Prostate gland (tissue), 2 donors: ENCODE measurements around the gene SCAMP1. TPM values are rescaled to one million over a fixed set of nuclear protein-coding genes. Genes with fewer than 3 reads are reported as not detected.

Experiments used
- DNase-seq: peaks from one replicate; pipeline ENCODE4 v3.0.0-alpha.2; 2019; ENCODE audit warnings: low spot score
- H3K27ac ChIP-seq, 2 donors: fragments of 200-600 bp; sonication (generic); 2 replicates each; pipeline ENCODE4 v1.5.1; 2017 to 2019
- H3K27me3 ChIP-seq: fragments of 200-600 bp; sonication (generic); replicated peaks from 2 replicates; pipeline ENCODE4 v1.5.1; 2019; ENCODE audit not compliant: insufficient read depth
- H3K36me3 ChIP-seq, 2 donors: fragments of 200-600 bp; sonication (generic); 1 replicate in 1 of 2; 2 replicates in 1 of 2; pipeline versions ENCODE4 v1.5.1 to v1.8.1; 2017 to 2019
- H3K4me1 ChIP-seq: fragments of 200-600 bp; sonication (generic); replicated peaks from 2 replicates; pipeline ENCODE4 v1.5.1; 2019
- H3K4me3 ChIP-seq, 2 donors: fragments of 200-600 bp; sonication (generic); 2 replicates each; pipeline ENCODE4 v1.5.1; 2017 to 2019
- H3K9me3 ChIP-seq: fragments of 200-600 bp; sonication (generic); 2 replicates; pipeline ENCODE4 v1.5.1; 2017
- POLR2A ChIP-seq: fragments of 450-650 bp; IDR thresholded peaks from one replicate; pipeline ENCODE4 v1.6.1; 2016; ENCODE audit warnings: antibody characterized with exemption, mild to moderate bottlenecking
- POLR2AphosphoS5 ChIP-seq: sonication (generic); formaldehyde crosslinking; IDR thresholded peaks from one replicate; pipeline ENCODE4 v1.6.1; 2017; ENCODE audit warnings: antibody characterized with exemption
- WGBS: methylation state at CpG from one replicate; pipeline ENCODE4 v1.1.5; 2018; 5-methylcytosine and 5-hydroxymethylcytosine counted together
- intact Hi-C: fragments of 100-400 bp; cut with DNase I; formaldehyde crosslinking; loops from one replicate; pipeline ENCODE4 v1.14.2; 2022
- small RNA-seq, 2 donors: library from RNA; depleted of rRNA; stranded (forward); fragments of <200 nt; gene quantifications; one replicate each; pipeline ENCODE3, GENCODE V24; 2016
- total RNA-seq, 2 donors: library from RNA; depleted of rRNA; stranded (reverse); fragments of >200 nt; gene quantifications; one replicate each; pipeline ENCODE4 v1.1.0, GENCODE V29; 2016
- TF ChIP-seq, protein P1 (sequence below), 4 experiments: fragments of 200-600 bp in 2 of 4; fragments of 450-650 bp in 2 of 4; sonication (generic) in 2 of 4; IDR thresholded peaks; 1 replicate in 3 of 4; 2 replicates in 1 of 4; pipeline ENCODE4 v1.5.1; 2016 to 2019; ENCODE audit warnings: antibody characterized with exemption in 4 of 4, mild to moderate bottlenecking in 2 of 4, moderate library complexity in 2 of 4

Gene SCAMP1
- total RNA-seq, 2 donors from 2014 or later = 39.0 to 41.0 TPM

DNA sequence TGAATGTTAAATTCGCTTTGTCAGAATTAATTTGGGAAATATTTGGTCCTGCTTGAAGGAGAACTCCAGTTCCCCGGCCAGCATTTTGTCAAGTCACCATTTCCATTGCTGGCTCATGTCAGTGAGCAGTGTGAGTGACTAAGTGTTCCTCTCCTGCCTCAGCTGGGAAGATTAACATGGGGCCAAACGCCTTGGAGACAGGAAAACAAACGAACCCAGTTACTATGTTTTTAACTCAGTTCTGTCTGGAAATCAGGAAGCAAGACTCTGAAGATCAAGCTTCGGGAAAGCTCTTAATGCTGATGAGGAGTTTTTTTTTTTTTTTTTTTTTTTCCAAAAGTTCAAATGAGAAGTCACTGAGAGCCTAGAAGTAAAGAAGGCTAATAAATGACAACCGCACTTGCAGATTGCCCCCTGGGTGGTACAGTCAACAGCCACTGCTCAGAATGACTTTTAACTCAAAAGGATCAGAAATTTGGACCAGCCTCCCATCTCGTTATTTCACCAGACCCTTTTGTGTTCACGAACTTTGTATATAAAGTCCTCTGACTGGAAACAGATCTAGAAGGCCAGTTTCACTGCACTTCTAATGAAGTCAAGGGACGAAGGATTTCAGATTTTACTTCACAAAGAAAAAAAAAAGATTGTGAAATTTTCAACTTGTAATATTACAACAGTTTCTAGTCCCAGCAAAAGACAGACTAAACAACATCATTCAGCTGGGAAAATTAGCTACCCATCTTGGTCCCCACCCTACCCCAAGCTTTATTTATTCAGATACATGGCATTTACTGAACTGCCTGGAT lies 166.8 kb downstream of the SCAMP1 start:
- 49% methylated on average over 9 of the region's 9 CpGs for WGBS
- Histone ChIP-seq H3K27ac (peak overlapping the region in 1 of 2 donors; percentile 14), H3K27me3 (no peaks in the 10 kb centered on the region), H3K4me3 (no peak overlapping the region), H3K36me3 (no peaks in the 10 kb centered on the region), H3K9me3 (no peaks in the 10 kb centered on the region), H3K4me1 (no peaks in the 10 kb centered on the region)
- TF ChIP-seq POLR2AphosphoS5 (peak; percentile 21), POLR2A (no peak)
- intact Hi-C loops = no loop called here
- DNase-seq = no peak

DNA sequence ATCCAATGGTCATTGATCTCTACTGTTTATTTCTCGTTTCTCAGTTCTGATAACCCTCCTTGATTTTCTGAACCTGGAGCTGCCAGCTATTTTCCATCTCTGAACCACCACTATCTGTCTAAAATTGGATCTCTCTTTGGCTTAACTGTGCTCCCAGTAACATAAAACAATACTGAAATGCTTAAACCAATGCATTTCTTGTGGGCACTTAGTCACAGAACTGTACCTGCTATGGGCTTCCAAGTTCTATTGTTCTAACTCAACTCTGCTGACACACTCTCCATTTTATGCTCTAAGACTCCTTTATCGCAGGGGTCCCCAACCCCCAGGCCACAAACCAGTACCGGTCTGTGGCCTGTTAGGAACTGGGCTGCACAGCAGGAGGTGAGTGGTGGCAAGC lies 167.5 kb downstream of the SCAMP1 start:
- Histone ChIP-seq H3K4me1 (no peaks in the 10 kb centered on the region), H3K4me3 (no peak overlapping the region), H3K27me3 (no peaks in the 10 kb centered on the region), H3K9me3 (no peaks in the 10 kb centered on the region), H3K36me3 (no peaks in the 10 kb centered on the region), H3K27ac (peak overlapping the region in 1 of 2 donors; percentile 14)
- no peak for TF ChIP-seq POLR2A
- TF ChIP-seq, protein P1, sequence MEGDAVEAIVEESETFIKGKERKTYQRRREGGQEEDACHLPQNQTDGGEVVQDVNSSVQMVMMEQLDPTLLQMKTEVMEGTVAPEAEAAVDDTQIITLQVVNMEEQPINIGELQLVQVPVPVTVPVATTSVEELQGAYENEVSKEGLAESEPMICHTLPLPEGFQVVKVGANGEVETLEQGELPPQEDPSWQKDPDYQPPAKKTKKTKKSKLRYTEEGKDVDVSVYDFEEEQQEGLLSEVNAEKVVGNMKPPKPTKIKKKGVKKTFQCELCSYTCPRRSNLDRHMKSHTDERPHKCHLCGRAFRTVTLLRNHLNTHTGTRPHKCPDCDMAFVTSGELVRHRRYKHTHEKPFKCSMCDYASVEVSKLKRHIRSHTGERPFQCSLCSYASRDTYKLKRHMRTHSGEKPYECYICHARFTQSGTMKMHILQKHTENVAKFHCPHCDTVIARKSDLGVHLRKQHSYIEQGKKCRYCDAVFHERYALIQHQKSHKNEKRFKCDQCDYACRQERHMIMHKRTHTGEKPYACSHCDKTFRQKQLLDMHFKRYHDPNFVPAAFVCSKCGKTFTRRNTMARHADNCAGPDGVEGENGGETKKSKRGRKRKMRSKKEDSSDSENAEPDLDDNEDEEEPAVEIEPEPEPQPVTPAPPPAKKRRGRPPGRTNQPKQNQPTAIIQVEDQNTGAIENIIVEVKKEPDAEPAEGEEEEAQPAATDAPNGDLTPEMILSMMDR (IDR thresholded peaks at IDR 0.05) = no peak
- intact Hi-C loops = no loop called here
- DNase-seq = no peak
- 89% methylated on average over 3 of the region's 3 CpGs for WGBS

Small RNA genes within 50 kb of the gene (small RNA-seq; reads per million reads assigned to genes)
- gene RF00019 (0 reads per million in 2 donors), gene RNU6-183P (0 reads per million in 2 donors)

Other genes starting within 250 kb of the SCAMP1 start
- gene AP3B1, start 65.9 kb upstream of the SCAMP1 start, total RNA-seq = 10 to 100 TPM; 33.1 to 60.5 TPM